Testis (tissue), 2 donors: ENCODE data around the gene ARHGAP26.

ENCODE experiments used
- POLR2A ChIP-seq: fragments of 450-650 bp; IDR thresholded peaks from one replicate; pipeline ENCODE4 v1.6.1; 2017; ENCODE audit warnings: antibody characterized with exemption, mild to moderate bottlenecking, moderate library complexity
- TF ChIP-seq, protein P1 (sequence below), 3 experiments: fragments of 450-650 bp in 2 of 3; fragments of 200-600 bp in 1 of 3; sonication (generic) in 1 of 3; IDR thresholded peaks; one replicate each; pipeline ENCODE4 v1.5.1; 2016 to 2019; ENCODE audit warnings: antibody characterized with exemption in 3 of 3, mild to moderate bottlenecking in 2 of 3, moderate library complexity in 1 of 3

DNA sequence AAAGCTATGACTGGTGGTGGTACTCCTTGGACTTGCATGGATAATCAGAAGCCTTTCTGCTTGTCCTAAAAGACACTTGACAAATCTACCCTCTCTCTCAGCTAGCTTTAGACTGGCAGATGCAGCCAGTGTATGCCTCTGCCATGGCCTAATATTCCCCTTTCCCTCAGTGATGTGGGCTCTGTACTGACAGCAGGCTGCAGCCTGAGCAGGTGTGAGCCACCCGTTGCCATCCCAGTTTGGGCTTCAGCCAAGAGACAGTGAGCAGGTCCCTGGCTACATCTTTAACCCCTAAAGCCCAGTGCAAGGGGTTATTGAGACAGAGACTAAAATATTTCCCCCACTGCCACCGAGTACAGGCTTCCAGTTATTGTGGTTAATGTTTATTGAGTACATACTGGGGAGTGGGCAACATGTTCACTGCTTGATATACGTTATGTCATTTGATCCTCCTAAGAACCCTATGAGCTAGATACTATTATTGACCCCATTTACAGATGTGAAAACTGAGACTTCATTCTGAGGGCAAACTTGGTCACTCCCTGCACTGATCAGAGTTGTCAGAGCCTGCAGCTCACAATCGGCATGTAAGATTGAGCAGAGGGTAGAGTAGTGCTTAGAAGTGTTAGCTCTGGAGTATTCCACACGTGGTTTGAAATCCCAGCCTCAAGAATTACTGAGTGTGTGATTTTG is 254.2 kb downstream of the ARHGAP26 start:
- no peak for TF ChIP-seq POLR2A
- TF ChIP-seq, protein P1, sequence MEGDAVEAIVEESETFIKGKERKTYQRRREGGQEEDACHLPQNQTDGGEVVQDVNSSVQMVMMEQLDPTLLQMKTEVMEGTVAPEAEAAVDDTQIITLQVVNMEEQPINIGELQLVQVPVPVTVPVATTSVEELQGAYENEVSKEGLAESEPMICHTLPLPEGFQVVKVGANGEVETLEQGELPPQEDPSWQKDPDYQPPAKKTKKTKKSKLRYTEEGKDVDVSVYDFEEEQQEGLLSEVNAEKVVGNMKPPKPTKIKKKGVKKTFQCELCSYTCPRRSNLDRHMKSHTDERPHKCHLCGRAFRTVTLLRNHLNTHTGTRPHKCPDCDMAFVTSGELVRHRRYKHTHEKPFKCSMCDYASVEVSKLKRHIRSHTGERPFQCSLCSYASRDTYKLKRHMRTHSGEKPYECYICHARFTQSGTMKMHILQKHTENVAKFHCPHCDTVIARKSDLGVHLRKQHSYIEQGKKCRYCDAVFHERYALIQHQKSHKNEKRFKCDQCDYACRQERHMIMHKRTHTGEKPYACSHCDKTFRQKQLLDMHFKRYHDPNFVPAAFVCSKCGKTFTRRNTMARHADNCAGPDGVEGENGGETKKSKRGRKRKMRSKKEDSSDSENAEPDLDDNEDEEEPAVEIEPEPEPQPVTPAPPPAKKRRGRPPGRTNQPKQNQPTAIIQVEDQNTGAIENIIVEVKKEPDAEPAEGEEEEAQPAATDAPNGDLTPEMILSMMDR (IDR thresholded peaks at IDR 0.05) = no peak
